ENCODE results near the gene GTF2H2C.
"Not testable (repeated sequence)": the region's sequence is repeated elsewhere in the genome, so short reads cannot be mapped to it uniquely, and the experiment has no call there.

The GTF2H2C gene

DNA sequence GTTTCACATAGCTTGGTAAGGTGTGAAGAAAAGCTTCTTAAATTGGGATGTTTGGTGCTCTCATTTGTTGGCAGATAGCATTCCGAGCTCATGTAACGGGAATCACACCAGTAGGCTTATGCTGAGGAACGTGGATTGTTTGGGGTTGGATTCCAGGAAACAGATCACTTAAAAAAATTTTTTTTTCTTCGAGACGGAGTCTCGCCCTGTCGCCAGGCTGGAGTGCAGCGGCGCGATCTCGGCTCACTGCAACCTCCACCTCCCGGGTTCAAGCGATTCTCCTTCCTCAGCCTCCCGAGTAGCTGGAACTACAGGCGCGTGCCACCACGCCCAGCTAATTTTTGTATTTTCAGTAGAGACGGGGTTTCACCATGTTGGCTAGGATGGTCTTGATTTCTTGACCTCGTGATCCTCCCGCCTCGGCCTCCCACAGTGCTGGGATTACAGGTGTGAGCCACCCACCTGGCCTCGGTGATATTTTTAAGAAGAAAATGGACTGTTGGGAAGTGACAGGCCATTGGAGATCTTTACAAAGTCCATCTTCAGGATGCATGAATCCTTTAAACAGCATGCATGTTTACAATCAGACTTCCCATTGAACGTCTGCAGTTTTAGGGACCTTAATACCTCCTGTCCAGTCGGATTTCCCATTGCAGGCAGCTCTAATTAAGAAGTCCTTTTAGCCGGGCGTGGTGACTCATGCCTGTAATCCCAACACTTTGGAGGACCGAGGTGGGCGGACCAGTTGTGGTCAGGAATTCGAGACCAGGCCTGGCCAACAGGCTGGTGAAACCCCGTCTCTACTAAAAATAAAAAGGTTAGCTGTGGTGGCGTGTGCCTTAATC lies 818 bp downstream of the GTF2H2C start:
- in situ Hi-C loops (cut with HindIII; ENCODE audit: low sequenced_read_pairs) = not testable (repeated sequence)

DNA sequence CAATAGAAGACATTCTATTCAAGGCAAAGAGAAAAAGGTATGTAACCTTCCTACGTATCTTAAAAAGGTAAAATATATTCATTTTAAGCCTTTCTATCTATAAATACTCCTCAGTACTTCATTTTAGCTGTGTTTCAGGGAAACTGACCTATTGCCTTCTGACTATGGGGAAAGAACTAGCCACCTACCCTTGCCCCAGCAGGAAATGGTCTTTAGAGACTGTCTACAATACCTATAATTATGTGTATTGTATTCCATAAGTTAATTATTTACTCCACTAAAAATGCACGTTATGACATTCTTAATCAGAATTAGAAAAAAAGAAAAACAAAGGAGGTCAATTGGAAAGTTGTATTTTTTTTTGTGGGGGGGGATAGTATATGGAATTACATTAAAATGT lies 6.2 kb downstream of the GTF2H2C start:
- in situ Hi-C loops (cut with HindIII; ENCODE audit: low sequenced_read_pairs) = not testable (repeated sequence)

DNA sequence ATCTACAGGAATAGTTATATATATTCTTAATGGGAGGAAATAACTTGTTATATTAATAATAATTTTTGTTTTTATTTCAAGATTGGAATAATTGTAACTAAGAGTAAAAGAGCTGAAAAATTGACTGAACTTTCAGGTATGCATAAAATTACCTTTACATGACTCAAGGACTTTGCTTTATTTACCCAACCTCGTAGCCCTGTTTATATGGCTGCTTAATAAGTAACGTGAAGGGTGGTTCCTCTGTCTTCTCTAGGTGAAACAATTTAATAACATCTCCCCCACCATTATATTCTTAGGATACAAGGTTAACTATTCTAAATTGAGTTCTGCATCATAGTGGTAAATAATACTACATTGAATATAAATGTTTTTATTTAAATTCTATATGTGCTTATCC lies 8.1 kb downstream of the GTF2H2C start:
- in situ Hi-C loops (cut with HindIII; ENCODE audit: low sequenced_read_pairs) = not testable (repeated sequence)

DNA sequence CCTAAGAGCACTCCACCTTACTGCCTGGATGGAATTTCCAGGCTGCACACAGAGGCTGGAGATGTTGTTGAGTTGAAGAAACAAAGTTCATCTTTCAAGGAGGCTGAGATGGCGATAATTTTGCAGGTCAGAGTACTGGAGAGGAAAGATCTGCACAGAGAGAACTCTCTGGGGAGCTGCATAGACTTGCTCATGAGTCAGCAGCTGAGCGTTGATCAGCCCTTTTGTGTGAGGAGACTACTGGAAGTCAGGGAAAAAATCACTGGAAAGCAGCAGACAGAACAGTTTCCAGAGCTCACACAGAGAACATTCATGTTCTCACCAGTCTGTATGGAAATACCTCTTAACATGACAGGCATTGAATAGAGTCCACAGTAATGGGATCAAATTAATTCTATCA lies 23.4 kb downstream of the GTF2H2C start:
- in situ Hi-C loops (cut with HindIII; ENCODE audit: low sequenced_read_pairs) = not testable (repeated sequence)

DNA sequence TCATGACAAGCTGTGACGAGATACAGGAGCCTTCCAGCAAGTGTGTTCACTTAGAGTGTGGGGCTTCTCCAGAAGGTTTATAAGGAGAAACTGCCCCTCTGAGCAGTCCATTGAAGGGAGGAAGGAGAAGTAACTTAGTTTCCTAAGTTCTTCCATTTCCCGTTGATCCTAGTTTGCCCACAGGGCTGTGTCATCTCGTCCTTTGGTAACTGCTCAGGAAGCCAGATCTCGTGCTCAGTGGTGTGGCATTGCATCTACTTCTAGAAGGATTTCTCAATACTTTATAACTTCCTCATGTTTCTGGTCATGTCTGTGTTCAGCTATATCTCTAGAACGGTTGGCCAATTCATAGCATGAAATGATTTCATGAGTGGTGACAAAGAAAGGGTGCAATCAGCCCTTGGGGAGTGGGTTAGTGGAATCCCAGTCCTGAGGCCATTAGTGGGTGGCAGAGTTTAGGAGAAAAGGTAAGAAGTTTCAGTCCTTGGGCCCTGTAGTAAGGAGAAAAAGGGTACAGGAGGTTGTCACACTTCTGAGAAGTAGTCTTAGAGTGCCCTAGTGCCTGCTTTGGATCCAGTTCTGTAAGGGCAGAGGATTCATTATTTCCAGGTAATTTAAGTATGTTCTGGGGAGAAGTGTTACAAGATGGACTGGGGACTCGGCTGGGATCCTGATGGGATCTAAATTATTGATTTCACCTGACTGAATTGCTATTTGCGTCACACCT lies 36.3 kb downstream of the GTF2H2C start:
- in situ Hi-C loops (cut with HindIII; ENCODE audit: low sequenced_read_pairs) = not testable (repeated sequence)

DNA sequence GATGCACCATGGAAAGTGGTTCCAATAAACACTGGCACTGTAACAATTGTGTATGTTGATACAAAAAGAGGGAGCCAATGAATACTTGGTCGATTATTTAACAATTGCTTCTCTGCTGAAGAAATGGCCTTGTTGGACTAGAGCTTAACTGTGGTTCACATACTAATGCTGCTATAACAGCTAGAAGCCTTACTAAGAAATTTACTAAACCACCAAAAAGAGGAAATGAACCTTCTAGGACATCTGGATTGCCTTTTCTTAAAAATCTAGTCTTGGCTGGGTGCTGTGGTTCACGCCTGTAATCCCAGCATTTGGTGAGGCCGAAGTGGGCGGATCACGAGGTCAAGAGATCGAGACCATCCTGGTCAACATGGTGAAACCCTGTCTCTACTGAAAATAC lies 42.0 kb downstream of the GTF2H2C start:
- in situ Hi-C loops (cut with HindIII; ENCODE audit: low sequenced_read_pairs) = not testable (repeated sequence)

DNA sequence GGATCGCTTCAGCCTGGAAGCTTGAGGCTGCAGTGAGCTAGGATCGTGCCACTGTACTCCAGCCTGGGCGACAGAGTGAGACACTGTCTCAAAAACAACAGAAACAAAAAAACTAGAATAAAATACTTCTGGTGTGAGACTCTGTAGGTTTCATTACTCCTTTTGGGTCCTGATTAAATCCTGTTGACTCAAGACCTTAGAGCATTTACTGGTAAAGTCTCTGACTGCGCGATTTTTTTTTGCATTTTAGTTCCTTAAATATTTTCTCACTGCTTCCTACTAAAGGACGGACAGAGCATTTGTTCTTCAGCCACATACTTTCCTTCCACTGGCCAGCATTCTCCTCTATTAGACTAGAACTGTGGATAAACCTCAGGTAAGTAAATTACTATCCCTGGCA lies 46.8 kb downstream of the GTF2H2C start:
- in situ Hi-C loops (cut with HindIII; ENCODE audit: low sequenced_read_pairs) = not testable (repeated sequence)

DNA sequence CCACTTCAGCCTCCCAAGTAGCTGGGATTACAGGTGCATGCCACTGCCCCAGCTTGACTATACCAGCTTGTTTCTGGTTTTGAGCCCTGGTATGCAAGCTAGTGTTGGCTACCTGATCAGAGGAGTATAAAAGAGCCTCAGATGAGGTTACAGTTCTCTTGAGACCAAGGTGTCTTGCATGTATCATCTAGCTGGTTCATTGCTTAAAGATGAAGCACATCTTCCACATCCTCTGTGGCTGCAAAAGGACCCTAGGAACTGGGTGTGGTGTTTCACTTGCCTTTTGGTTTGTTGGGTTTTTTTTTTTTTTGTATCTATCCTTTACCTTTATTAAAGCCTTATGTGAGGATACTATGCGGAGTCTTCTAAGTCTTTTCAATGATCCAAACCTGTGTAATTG lies 47.8 kb downstream of the GTF2H2C start:
- in situ Hi-C loops (cut with HindIII; ENCODE audit: low sequenced_read_pairs) = not testable (repeated sequence)

DNA sequence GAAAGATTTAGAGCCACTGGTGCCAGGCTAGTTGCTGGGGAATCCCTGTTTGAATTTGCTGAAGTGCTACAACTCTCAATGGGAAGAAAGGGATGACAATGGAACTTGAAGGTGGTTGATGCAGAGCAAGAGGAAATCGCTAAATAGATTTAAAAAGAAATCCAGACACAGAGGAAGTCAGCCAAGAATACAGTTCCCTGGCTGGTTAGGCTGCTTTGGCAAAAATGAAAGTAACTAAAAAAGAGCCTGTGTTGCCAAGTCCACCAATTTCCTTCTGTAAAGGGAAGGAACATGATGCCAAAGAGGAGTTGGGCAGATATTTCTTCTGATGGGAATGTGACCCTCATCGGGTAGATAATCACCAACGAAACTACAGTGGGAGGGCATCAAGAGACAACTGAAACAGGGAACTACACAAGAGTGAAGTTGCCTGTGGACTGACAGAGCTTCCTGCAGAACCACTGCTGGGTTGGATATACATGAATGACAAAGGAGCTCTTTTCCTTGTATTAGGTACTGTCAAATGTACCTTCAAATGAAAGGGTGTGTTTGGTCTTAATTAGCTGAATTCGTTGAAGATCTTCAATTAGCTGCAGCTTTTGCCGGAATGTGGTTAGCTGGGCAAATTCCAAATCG lies 49.0 kb downstream of the GTF2H2C start:
- in situ Hi-C loops (cut with HindIII; ENCODE audit: low sequenced_read_pairs) = not testable (repeated sequence)

DNA sequence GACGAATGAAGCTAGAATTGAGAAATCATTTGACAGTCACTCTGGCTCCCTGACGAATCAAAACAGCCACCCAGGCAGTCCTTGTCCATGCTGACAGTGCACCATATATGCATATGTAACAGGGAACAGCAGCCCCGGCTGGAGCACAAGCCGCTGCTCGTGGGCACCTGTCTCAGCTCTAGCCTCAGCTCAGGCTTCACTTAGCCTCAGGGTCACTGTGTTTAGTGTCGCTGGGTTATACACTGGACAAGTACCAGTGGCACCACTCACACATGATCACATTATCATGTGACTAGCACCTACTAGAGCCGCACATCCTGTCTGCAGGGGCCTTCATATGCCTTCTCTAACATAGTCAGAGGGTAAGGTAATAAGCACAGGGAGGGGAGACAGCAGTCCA lies 54.9 kb downstream of the GTF2H2C start:
- in situ Hi-C loops (cut with HindIII; ENCODE audit: low sequenced_read_pairs) = not testable (repeated sequence)

DNA sequence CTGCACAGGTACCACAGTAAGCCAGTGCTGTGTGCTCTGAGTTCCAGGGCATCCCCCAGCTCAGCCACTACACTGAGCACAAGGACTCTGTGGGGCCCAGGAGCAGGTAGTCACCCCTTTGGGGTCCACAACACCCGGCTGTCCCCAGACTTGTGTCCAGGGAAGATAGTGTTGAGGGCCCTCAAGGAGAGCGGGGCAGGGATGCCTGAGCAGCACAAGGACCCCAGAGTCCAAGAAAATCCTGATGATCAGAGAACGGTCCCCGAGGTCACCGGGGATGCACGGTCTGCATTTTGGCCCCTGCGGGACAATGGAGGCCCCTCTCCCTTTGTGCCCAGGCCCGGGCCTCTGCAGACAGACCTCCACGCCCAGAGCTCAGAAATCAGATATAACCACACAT lies 71.9 kb downstream of the GTF2H2C start:
- in situ Hi-C loops (cut with HindIII; ENCODE audit: low sequenced_read_pairs) = not testable (repeated sequence)

All from DLD1 (cell line).